IPS-20b (cell line): ENCODE results near the gene TENM3.
A peak's percentile ranks its signal among the peaks of the same experiment; 100 is the strongest.

ENCODE experiments used
- H3K27ac ChIP-seq: one replicate; pipeline ENCODE4 v1.5.1; 2013; ENCODE audit warnings: low read length
- H3K27me3 ChIP-seq: 2 replicates; pipeline ENCODE4 v1.6.1; 2013; ENCODE audit warnings: mild to moderate bottlenecking, low read length, inconsistent platforms; ENCODE audit not compliant: insufficient read depth
- H3K36me3 ChIP-seq: 2 replicates; pipeline ENCODE4 v1.6.1; 2013; ENCODE audit warnings: low read depth, mild to moderate bottlenecking, inconsistent platforms, low read length, moderate library complexity; ENCODE audit not compliant: insufficient read depth
- H3K4me1 ChIP-seq: 2 replicates; pipeline ENCODE4 v1.6.1; 2013; ENCODE audit warnings: mild to moderate bottlenecking, control low read depth, inconsistent platforms, low read length, moderate library complexity; ENCODE audit not compliant: insufficient read depth
- H3K4me3 ChIP-seq: 2 replicates; pipeline ENCODE4 v1.5.1; 2013; ENCODE audit warnings: mild to moderate bottlenecking, low read length, inconsistent platforms
- H3K9ac ChIP-seq: 2 replicates; pipeline ENCODE4 v1.6.1; 2013; ENCODE audit warnings: low read depth, mild to moderate bottlenecking, inconsistent platforms, low read length, moderate library complexity
- H3K9me3 ChIP-seq: 2 replicates; pipeline ENCODE4 v1.6.1; 2013; ENCODE audit warnings: mild to moderate bottlenecking, low read depth, low read length, inconsistent platforms; ENCODE audit not compliant: insufficient read depth

TENM3 gene

DNA sequence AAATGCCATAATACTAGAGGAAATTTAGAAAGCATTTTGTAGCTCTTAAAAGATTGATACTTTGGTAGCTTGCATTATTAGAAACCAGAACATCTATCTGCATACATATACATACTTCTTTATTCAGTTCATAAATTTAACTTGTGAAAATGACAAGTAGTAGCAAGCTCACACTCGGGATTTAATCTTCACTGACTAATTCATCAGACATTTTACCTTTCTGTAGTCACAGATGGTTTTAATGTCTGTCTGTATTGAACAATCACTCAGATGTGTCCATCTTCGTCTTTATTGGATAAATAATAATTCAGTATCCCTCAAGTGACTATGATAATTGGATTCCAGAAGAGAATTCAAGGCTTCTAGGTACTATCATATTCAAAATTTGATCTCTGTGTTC is 232.3 kb downstream of the TENM3 start:
- Histone ChIP-seq H3K9me3 (peaks cover 7% of the 10 kb centered on the region), H3K27me3 (no peaks in the 10 kb centered on the region), H3K9ac (no peak overlapping the region), H3K36me3 (no peaks in the 10 kb centered on the region), H3K4me3 (no peak overlapping the region), H3K4me1 (peaks cover 1% of the 10 kb centered on the region; the same call in 1 of the 2 replicates), H3K27ac (no peak overlapping the region)

DNA sequence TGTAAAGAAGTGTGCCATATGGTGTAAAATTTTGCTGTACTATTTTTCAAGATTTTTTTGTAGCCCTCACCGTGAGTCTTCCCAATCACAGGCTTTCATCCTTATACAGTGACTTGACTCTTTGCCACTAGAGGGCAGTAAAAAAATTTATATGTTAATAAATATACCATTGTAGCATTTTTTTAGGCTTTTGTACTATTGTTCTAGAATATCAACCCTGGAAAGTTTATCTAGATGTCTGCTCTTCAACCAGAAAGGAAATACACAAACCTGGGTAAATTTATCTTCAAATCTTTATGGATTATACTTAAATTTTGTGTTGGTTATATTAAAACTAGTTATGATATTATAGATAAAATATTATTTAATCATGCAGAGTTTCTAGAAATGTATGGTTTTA is 235.3 kb downstream of the TENM3 start:
- no peaks in the 10 kb centered on the region for H3K27me3 ChIP-seq
- H3K9ac ChIP-seq: no peak overlapping the region
- no peaks in the 10 kb centered on the region for H3K36me3 ChIP-seq
- no peak overlapping the region for H3K4me3 ChIP-seq
- no peaks in the 10 kb centered on the region for H3K9me3 ChIP-seq
- no peaks in the 10 kb centered on the region; the same call in 1 of the 2 replicates for H3K4me1 ChIP-seq
- no peak overlapping the region for H3K27ac ChIP-seq

DNA sequence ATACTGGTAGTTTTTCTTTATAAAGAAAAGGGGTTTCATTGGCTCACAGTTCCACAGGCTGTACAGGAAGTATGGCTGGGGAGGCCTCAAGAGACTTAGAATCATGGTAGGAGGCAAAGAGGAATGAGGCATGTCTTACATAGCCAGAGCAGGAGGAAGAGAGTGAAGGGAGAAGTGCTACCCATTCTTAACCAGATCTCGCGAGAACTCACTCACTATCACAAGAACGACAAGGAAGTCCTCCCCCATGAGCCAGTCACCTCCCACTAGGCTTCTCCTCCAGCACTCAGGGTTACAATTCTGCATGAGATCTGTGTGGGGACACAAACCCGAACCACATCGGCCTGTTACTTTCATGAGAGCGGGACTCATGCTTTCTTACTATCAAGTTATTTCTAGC is 240.5 kb downstream of the TENM3 start:
- H3K27ac ChIP-seq: no peak overlapping the region
- H3K9ac ChIP-seq: no peak overlapping the region
- no peak overlapping the region for H3K4me3 ChIP-seq
- H3K9me3 ChIP-seq: peaks cover 8% of the 10 kb centered on the region
- H3K36me3 ChIP-seq: no peaks in the 10 kb centered on the region
- H3K4me1 ChIP-seq: peaks cover 2% of the 10 kb centered on the region; the same call in 1 of the 2 replicates
- H3K27me3 ChIP-seq: no peaks in the 10 kb centered on the region

DNA sequence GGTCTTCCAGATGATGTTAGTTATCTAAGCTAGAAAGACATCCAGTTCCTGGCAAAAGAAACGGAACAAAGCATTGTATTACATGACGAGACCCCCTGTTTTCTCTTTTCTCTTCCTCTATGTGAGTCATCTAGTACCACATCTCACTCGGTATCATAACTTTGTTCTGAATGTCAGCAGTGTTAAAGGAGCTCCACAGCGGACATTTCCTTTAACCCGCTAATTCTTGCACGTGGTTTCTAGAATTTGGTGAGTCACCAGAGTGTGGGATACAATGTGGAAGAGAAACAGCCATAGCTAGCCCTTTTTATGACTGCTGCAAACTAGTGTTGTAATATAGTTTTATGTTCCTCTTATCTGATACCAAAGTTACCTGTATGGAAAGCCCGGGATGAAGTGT is 243.7 kb downstream of the TENM3 start:
- H3K36me3 ChIP-seq: no peaks in the 10 kb centered on the region
- H3K27me3 ChIP-seq: no peaks in the 10 kb centered on the region
- H3K4me3 ChIP-seq: no peak overlapping the region
- no peak overlapping the region for H3K9ac ChIP-seq
- peaks cover 8% of the 10 kb centered on the region for H3K9me3 ChIP-seq
- no peak overlapping the region for H3K27ac ChIP-seq
- peaks cover 2% of the 10 kb centered on the region; the same call in 1 of the 2 replicates for H3K4me1 ChIP-seq

DNA sequence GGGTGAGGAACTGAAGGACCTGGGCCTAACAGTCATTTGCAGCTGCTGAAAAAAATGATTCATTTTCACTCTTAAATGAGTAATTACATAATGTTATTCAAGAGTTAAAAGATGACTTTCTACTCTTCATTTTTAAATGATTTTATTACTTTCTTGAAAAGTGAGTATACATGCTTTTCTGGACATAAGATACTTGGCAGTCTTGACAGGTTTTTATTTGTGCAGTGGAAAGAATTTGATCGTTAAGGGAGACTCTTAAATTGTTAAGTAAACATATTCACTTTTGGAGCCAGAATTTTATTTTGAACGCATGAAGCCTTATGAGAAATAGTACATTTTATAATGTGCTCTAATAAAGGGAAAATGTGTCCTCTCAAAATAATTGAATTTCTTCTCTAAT is 245.7 kb downstream of the TENM3 start:
- H3K4me1 ChIP-seq: peaks cover 2% of the 10 kb centered on the region; the same call in 1 of the 2 replicates
- no peaks in the 10 kb centered on the region for H3K36me3 ChIP-seq
- no peak overlapping the region for H3K27ac ChIP-seq
- peaks cover 8% of the 10 kb centered on the region for H3K9me3 ChIP-seq
- H3K4me3 ChIP-seq: no peak overlapping the region
- H3K9ac ChIP-seq: no peak overlapping the region
- H3K27me3 ChIP-seq: no peaks in the 10 kb centered on the region

DNA sequence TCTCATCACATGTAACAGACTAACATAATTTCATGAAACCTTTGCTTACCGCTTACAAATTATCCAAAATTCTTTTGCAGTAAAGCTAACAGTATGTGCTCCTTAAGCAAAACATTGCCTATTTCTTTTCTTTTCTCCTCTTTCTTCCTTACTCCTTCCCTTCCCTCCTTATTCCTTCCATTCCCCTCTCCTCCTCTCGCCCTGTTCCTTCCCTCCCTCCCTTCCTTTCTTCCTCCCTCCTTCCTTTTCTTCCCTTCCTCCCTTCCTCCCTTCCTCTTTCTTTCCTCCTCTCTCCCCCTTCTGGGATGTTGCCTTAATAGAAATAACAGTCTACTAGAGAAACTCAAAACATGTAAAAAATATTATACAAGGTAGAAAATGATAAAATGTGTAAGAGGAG is 246.4 kb downstream of the TENM3 start:
- Histone ChIP-seq H3K36me3 (no peaks in the 10 kb centered on the region), H3K9me3 (peaks cover 8% of the 10 kb centered on the region), H3K4me3 (no peak overlapping the region), H3K4me1 (peaks cover 2% of the 10 kb centered on the region; the same call in 1 of the 2 replicates), H3K27ac (no peak overlapping the region), H3K9ac (no peak overlapping the region), H3K27me3 (no peaks in the 10 kb centered on the region)

DNA sequence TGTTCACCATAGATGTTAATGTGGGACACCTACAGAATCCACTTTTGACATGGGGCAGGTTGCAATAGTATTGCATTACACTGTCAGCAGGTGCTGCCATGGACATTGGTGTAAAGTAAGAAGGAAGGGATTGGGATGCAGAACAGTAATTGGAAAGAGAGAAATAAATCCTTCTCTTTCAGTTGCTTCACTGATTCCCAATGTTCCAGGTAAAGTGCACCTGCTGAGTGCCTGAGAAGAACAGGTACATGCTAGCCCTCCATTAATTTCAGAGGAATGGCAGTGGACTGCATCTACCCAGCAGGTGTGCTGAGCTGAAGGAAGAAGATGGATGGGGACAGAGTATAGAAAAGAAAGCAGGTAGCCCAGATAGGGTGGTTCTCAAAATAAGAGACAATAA is 248.5 kb downstream of the TENM3 start:
- Histone ChIP-seq H3K9ac (no peak overlapping the region), H3K36me3 (no peaks in the 10 kb centered on the region), H3K27me3 (no peaks in the 10 kb centered on the region), H3K4me3 (no peak overlapping the region), H3K27ac (no peak overlapping the region), H3K9me3 (peaks cover 4% of the 10 kb centered on the region), H3K4me1 (peaks cover 20% of the 10 kb centered on the region; the same call in 1 of the 2 replicates)

DNA sequence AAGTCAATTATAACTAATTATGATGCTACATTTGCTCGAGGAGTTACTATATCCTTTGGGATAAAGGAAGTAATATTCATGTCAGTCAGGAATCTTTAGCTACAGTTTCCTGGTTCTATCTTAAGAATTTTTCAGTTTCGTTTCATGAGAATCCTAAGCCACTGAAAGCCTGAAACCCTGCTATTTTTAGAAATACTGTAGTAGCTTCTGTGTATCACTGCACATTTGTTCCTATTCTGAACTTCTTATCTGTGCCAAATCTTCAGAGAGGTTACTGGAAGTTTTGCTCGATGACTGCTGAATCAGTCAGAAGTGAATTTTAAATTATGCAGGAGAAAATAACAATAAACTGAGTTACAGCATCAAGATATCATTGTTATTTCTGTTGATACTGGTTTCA is 249.2 kb downstream of the TENM3 start:
- Histone ChIP-seq H3K9me3 (no peaks in the 10 kb centered on the region), H3K9ac (no peak overlapping the region), H3K27ac (no peak overlapping the region), H3K4me3 (no peak overlapping the region), H3K36me3 (no peaks in the 10 kb centered on the region), H3K4me1 (peaks cover 21% of the 10 kb centered on the region; the same call in 1 of the 2 replicates), H3K27me3 (no peaks in the 10 kb centered on the region)

DNA sequence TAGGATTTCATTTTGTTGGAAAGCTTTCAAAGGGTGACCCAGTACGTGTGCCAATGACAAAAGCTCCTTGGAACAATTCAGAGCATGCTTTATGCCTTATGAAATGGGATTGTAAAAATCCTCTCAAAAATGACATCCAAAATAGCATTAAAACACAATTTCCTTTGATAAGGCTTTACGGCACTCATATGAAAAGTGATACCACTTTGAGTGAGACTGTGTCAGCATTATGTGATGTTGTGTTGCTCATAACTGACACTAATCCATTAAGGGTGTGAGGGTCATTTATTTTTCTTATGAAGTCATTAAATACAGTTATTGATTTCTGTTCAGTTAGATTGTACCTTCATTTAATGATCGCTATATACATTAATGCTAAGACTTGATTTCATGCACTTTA is 250.2 kb downstream of the TENM3 start:
- H3K4me3 ChIP-seq: no peak overlapping the region
- H3K27me3 ChIP-seq: no peaks in the 10 kb centered on the region
- H3K4me1 ChIP-seq: peaks cover 18% of the 10 kb centered on the region; the same call in 1 of the 2 replicates
- no peaks in the 10 kb centered on the region for H3K9me3 ChIP-seq
- H3K9ac ChIP-seq: no peak overlapping the region
- H3K36me3 ChIP-seq: no peaks in the 10 kb centered on the region
- H3K27ac ChIP-seq: no peak overlapping the region

DNA sequence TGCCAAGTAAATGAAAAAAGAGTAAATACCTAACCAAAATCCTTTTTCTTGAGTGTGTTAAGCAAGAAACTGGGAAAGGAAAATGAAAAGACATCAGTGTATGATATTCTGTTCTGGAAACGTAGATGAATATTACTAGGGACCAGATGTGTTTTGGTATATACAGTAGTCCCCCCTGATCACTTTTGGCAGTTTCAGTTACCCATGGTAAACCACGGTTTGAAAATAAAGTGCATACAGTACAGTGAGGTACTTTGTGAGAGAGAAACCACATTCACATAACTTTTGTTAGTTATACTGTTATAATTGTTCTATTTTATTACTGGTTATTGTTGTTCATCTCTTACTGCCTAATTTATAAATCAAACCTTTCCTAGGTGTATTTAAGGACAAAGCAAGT is 250.9 kb downstream of the TENM3 start:
- H3K27me3 ChIP-seq: no peaks in the 10 kb centered on the region
- no peaks in the 10 kb centered on the region for H3K9me3 ChIP-seq
- H3K27ac ChIP-seq: no peak overlapping the region

DNA sequence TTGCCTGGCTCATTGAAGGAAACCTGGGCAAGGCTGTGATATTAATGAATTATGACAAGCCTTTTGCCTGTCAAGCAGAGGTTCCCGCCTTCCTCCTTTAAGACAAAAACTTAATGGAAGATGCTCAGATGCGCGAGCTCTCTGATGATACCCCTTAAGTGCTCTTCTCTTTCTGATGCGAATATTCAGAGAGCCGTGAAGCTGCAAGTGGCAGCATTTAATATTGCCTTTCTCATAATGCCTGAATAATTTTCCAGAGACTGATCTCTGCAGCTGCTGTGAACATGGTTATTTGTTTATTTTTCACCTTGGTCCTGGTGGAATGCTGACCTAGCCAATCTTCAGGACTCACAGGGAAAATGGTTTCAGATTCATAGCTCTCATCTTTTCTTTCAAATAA is 251.8 kb downstream of the TENM3 start:
- Histone ChIP-seq H3K9ac (no peak overlapping the region), H3K27me3 (no peaks in the 10 kb centered on the region), H3K9me3 (no peaks in the 10 kb centered on the region), H3K4me3 (no peak overlapping the region), H3K27ac (no peak overlapping the region), H3K36me3 (no peaks in the 10 kb centered on the region), H3K4me1 (peaks cover 22% of the 10 kb centered on the region; the same call in 1 of the 2 replicates)

More for the DNA sequence above, 250.9 kb downstream of the TENM3 start:
- Histone ChIP-seq H3K9ac (no peak overlapping the region), H3K4me1 (peaks cover 19% of the 10 kb centered on the region; the same call in 1 of the 2 replicates), H3K36me3 (no peaks in the 10 kb centered on the region), H3K4me3 (no peak overlapping the region)

DNA sequence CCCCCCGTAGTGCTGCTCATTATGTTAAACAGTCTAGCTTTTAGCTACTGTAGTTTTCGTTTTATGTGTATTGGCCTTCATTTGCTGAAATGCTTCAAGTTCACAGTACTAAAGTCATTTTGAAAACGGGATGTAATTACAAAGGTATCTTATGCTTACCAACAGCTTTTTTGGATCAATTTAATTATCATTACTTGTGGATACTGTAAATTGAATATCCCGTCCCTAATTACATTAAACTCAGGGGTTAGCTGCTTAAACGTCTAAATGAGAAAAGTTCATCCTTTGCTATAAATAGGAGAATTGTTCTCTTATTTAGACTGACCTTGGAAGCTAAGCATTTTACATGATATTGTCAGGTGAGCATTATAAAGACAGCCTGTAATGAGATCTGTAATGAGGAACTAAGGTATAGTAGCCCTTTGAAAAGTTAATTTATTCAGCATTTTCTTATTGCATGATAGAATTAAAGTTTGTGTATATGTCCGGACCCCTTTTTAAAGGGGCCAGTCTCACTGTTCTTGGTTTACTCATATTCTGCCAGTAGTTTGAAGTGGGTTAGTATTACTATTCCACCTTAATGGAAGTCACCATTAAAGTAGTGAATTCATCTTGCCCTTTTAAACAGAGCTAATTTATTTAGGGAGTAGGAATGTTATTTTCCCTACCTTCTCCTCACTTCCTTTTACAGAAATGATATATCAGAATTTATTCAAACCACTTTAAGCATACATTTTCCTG is 252.6 kb downstream of the TENM3 start:
- H3K27me3 ChIP-seq: no peaks in the 10 kb centered on the region
- peaks cover 22% of the 10 kb centered on the region; the same call in 1 of the 2 replicates for H3K4me1 ChIP-seq
- H3K36me3 ChIP-seq: no peaks in the 10 kb centered on the region
- H3K9me3 ChIP-seq: no peaks in the 10 kb centered on the region
- no peak overlapping the region for H3K27ac ChIP-seq
- H3K9ac ChIP-seq: 0 out of 2 replicates have a peak overlapping the region, but pooled peaks have one; percentile 22
- H3K4me3 ChIP-seq: no peak overlapping the region
